ENCODE data around the gene PRDM10.

DNA sequence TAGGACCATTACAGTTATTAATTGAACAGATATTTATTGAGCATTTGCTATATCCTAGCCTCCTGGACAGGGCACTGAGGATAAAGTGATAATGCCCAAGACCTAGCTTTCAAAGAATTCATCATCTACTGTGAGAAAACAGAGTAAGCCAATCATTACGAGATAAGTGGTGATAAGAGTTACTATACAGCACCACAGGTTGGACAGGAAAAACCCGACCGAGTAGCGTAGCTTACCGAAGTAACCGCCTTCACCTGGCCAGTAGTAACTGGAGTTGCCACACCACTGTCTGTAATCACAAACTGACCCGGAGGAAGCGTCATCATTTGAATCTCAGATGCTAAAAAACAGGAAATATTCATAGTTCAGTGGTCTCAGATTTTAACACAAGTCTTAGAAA is 97.2 kb downstream of the PRDM10 start:
- TF ChIP-seq CTCF (IDR thresholded peaks at IDR 0.05) = no peak
- TF ChIP-seq POLR2AphosphoS5 (IDR thresholded peaks at IDR 0.05) = no peak
